SHP77 treated with DMSO at 0.1 percent for 48 hours (cell line): ENCODE data around the gene XRCC5.
A peak's percentile ranks its signal among the peaks of the same experiment; 100 is the strongest.
"Not testable (repeated sequence)": the region's sequence is repeated elsewhere in the genome, so short reads cannot be mapped to it uniquely, and the experiment has no call there.

Experiments used
- DNase-seq: peaks from one replicate; lab custom pipeline; 2025; lab: John Stamatoyannopoulos, UW

Gene XRCC5

DNA sequence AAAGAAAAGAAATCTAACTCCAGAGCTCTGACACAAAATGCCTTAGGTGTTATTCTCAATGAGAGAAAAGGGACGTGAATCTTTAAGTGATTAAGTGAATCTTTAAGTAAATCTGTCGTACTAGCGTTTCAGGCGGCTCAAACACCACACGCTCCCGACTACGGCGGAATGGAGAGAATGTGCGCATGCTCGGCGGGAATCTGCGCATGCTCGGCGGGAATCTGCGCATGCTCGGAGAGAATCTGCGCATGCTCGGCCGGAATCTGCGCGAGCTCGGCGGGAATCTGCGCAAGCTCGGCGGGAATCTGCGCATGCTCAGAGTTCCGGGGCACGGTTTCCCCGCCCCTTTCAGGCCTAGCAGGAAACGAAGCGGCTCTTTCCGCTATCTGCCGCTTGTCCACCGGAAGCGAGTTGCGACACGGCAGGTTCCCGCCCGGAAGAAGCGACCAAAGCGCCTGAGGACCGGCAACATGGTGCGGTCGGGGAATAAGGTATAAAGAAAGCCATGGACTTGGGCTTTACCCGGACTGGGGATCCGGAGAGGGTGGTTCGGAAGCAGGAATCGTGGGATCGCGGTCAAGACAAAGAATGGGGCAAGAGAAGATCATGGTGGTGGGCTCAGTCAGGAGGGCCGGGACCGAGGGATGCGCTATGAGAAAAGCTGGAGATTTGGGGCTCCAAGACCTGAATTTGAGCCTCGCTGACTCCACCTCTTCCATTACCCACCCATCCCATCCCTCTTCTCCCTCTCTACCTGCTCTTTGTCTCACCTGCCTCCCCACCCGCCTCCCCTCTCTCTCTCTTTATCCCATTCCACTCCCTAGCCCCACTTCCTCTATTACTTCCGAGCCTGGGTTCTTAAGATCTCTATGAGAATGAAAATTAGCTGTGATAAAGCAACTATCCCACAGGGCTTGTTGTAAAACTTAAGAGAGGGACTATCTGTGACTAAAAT lies at the start of gene XRCC5:
XRCC5 (plus strand) TSS at position 382 of the 955 bp plus-strand sequence; CDS start at position 471, 89 bp downstream.
- DNase-seq, result peak; percentile 82

DNA sequence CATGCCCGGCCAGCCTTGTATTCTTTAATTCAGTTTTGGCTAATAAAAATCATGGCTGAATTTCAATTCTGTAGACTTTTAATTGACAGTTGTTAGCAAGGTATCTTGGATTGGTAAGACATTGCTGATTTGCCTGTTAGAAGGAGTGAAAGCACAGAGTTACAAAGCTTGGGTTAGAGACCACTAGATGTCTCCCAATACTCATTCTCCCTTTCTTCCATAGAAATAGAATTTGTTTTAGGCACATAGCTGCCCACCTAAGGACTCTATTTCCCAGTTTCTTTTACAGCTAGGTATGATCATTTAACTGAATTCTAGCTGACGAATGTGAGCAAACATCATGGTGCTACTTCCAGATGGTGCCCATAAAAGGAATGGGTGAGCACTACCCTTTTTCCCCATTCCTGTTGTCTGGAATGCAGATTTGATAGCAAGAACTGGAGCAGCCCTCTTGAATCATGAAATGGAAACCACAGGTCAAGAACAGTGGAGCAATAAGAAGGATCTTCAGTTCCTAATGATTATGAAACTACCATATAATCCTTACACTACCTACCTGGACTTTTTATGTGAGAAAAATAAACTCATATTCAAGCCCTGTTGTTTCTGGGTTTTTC lies 45.0 kb upstream of the XRCC5 start:
- DNase-seq, result no peak

DNA sequence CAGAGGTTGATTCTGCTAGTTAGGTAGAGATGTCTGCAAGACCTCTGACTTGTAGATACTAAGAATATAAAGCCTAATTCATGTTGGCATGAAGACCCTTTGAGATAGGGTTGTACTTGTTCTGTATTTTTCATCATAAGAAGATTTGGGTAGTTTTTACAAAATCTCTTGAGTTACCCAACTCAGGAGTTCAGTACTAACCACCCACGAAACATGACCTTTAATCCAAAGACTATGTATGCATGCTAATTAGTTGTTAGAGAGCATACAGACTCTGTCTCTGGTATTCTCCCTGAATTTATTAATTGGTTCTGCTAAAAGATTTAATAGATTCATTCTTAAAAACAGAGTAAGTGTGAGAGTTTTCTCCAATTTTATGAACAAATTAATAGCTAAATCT lies 44.5 kb upstream of the XRCC5 start:
- no peak for DNase-seq

DNA sequence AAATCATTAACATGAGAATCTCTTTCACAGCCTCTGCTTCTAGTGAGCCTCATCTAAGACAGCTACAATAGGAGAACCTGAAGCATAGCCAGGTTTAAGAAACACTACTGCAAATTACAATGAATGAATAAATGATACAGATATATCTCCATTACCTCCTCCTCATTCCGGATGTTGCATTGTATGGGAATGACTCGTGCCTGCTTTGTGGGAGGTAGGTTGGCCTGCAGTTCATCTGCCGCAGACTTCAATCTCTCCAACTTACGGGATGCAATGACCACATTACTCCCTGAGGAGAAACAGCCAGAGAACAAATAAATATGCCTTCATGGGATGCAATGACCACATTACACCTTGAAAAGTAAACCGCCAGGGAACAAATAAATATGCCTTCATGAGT lies 42.9 kb upstream of the XRCC5 start:
- DNase-seq, result no peak

DNA sequence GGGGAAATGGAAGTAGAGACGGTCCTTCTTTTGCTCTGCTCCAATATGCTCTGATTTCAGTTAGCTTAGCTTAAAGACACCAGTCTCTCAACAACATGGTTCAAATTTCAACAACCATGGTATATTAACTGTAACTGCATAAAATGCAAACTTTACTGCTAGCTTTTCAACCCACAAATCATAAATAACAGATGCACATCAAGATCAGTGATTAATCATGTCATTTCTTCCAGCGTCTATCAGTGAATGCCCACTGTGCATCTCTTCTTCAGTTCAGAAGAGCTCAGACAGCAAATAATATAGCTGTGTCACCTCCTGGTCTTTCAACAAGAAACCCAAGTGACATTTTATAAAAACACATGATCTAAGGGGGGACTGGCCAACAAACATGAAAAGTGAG lies 40.1 kb upstream of the XRCC5 start:
- no peak for DNase-seq

DNA sequence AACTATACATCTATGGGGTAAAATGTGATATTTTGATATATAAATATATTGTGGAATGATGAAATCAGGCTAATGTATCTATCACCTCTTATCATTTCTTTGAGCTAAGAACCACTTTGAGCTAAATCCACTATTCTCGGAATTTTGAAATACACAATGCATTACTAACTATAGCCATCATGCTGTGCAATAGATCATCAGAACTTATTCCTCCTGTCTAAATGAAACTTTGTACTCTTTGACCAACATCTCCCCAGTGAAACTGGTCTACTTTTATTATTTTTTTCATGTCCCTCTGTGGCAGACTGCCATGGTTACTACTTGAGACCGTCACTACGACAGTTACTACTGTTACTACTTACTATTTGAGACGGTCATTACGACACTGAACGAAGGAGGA lies 39.0 kb upstream of the XRCC5 start:
- DNase-seq, result no peak

DNA sequence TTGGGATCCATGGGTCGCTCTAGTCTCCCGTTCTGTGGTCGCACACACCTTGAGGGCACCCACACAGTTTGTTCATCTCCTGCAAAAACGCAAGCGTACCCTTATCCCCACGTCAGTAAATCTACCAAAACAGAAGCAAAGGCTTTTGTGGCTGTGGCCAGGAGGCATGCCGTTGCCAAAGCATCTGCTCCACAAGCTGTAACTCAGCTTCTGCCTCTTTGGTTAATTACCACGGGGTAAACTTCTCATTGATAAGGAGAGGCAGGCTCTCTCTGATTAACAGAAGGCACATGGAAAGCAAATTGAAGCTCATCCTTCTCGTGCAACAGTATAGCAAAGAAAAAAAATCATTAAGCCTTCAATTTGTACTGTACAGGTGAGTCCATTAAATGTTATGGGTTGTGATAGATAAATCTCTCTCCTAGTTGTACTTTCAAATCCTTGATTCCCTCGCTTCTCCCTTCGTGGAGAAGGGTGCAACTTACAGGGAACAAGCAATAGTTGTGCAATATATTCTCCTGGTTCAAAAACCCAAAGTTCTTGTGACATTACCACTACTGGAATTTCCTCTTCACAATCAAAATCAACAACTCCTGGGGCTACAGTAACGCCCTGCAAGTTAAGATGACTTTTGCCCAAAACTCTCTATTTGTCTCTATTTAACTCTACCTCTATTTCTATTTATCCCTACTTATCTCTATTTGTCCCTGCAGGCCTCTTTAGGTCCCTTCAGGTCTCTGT lies 37.9 kb upstream of the XRCC5 start:
- no peak for DNase-seq

DNA sequence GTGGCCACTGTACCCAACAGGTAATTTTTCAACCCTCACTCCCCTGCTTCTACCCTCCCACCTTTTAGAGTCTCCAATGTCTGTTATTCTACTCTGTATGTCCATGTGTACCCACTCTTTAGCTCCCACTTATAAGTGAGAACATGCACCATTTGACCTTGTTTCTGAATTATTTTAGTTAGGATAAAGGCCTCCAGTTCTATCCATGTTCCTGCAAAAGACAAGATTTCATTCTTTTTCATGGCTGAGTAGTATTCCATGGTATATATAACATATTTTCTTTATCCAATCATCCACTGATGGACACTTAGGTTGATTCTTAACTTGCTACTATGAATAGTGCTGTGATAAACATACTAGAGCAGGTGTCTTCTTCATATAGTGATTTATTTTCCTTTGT lies 36.7 kb upstream of the XRCC5 start:
- DNase-seq, result no peak

DNA sequence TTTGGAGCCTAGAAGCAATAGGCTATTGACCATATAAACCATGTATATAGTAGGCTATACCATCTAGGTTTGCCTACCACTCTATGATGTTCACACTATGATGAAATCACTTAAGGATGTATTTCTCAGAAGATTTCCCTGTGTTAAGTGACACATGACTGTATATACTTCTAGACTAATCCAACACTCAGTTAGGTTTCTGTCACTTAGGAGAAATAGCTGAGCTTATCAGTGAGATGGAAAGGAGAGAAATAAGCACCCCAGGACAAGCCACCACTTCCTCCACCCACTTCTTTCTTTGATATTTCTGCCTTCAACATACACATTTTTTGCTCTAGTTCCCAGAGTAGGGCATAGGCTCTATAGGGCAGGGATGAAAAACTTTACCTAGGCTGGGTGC lies 35.4 kb upstream of the XRCC5 start:
- DNase-seq, result no peak

DNA sequence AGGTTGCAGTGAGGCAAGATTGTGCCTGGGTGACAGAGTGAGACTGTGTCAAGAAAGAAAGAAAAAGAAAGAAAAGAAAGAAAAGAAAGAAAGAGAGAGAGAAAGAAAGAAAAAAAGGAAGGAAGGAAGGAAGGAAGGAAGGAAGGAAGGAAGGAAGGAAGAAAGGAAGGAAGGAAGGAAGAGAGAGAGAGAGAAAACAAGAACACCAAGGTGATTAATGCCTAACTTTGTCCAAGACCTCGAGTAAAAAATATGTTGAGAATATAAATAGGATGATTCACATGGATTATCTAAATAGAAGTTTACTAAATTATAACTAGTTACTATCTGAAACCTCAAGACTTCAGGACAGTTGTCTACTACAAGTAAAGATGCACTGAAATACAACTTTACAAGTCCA lies 34.8 kb upstream of the XRCC5 start:
- DNase-seq, result no peak

DNA sequence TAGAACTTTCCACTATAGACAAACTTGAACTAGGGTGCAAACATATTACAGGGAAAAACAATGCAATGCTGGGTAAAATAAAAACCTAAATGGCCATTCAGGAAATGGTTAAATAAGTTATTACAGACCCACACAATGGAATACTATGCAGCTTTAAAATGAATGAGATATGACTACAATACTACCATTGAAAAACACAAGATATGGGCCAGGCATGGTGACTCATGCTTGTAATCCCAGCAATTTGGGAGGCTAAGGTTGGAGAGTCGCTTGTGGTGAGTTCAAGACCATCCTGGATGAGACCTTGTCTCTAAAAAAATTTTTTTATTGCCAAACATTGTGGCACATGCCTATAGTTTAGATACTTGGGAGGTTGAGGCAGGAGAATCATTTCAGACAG lies 34.4 kb upstream of the XRCC5 start:
- DNase-seq, result no peak

DNA sequence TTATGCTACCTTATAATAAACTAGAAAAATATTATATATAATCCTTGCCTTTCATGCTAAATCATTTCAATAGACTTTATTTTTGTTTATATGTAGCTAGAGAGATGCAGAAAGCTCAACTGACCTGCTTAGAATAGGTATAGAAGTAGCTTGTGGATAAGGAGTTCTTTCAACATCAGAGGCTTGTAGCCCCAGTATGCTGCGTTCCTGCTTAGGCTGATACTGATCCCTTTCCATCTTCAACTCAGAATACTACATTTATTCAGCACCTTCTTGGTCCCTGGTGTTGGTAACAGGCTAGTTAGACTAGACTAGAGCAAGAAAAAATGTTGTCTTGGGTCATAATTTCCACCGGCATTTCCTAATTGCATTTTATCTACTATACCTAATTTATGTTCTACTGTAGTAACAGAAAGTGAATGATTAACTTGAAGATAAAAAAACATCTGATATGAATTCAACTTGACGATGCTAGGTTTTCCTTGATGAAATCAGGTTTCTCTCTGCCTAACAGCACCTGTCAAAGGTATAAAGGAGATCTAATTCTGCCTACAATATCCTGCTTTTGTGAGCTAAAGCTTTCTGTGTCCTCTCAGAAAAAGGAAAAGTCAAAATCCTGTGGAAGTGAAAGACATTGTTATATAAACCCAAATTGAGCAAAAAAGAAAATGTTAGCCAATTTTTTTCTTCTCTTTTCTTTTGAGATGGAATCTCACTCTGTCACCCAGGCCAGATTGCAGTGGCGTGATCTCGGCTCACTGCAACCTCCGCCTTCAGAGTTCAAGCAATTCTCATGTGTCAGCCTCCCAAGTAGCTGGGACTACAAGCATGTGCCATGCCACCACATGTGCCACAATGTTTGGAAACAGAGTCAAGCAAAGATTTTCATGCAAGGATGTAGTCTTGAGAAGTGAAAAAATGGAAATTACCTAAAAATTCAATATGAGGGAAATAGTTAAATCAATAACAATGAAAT lies 33.4 kb upstream of the XRCC5 start:
- no peak for DNase-seq

DNA sequence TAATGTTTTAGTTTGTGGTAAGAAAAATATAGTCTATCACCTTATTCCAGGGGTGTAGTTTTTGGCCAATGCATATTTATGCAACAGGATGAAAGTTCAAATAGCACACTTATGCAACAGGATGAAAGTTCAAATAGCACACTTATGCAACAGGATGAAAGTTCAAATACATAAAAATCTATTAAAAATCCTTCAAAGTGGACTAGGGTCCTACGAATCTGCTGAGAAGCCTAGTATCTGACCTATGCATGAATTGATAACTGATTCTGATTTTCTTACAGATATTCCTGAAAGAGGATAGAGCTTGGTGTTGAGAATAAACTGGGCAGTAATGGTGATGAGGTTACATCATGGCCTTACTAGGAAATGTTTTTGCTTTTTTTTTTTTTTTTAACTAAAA lies 30.4 kb upstream of the XRCC5 start:
- DNase-seq, result no peak

DNA sequence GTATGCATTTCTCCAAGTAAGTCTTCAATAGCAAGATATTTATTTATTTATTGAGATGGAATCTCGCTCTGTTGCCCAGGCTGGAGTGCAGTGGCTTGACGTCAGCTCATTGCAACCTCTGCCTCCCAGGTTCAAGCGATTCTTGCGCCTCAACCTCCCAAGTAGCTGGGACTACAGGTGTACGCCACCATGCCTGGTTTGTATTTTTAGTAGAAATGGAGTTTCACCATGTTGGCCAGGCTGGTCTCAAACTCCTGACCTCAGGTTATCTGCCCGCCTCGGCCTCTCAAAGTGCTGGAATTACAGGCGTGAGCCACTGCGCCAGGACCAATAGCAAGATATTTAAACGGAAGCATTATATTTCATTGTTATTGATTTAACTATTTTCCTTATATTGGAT lies 29.1 kb upstream of the XRCC5 start:
- DNase-seq, result not testable (repeated sequence)

DNA sequence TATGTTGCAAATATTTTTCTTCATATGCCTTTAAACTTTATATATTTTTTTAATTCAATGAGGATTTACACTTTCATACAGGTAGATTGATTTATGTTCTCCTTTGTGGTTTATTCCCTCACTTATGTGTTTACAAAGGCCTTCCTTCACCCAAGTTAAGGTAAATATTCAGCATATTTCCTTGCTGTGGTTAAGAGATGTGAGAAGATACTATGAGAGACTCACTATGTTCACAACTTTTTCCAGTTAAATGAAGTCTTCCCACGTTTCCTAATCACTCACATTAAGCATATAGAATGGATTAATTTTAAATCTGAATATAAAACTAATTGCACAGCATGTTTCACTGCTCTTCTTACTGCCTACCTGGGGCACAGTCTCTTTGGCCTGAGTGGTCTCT lies 28.1 kb upstream of the XRCC5 start:
- DNase-seq, result no peak

DNA sequence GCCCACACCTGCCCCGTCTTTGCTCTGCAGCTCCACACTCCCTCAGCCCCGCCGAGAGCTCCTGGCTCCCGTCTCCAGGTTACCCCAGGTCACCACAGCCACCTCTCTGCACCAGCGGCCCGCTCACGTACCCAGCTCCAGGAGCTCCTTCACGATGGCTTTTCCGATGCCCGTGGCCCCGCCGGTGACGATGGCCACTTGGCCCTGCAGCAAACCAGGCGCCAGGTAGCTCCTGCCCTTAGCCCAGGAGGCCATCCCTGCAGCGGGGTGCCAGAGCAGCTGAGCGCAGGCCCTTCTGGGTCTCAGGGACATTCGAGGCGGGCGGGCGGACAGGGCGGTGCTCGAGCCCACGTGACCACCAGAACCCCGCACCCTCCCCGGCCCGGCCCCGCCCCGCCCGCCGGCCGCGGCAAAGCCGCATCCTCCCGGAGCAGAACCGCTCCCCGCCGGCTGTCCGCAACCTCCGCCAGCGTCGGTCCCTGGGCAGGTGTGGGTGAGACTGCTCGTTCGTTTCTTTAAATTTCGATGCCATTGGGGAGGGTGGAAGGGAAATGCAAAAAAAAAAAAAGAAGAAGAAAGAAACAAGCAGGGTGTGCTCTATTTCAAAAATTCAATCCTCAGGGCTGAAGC lies 27.5 kb upstream of the XRCC5 start, which contains the start of the genes PECR and TMEM169:
PECR (minus strand) TSS at position 323 of the 630 bp plus-strand sequence; CDS start at position 255, 68 bp downstream.
TMEM169 (plus strand) TSS at position 433 of the 630 bp plus-strand sequence. CDS start 14,045 bp downstream, outside the sequence.
- DNase-seq, result peak; percentile 26

DNA sequence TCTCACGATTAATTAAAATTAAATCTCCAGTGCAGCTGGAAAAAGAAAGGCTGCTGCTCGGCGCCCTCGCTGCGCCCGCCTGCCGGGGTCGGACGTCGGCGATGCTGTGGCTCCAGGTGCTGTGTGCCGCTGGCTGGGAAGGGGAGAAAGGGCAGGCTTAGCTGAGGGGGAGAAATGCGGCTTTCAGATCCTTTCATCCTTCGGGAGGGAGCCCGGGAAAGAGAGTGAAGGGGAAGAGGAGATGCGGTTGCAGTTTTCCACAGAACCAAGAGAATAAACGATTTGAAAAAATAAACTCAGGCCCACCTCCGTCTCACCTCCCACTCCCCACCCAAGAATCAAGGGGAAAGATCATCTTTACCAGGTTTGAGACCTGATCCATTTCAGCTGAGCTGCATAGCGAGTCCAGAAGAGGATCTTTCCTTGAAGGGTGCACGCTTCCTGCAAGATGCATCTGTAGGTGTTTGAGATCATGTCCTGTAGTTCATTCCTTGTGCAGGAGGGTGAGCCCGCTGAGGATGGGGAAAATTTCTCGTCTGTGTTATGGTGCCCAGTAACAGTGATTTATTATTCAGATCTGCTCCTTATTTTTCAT lies 26.9 kb upstream of the XRCC5 start:
- DNase-seq, result no peak

DNA sequence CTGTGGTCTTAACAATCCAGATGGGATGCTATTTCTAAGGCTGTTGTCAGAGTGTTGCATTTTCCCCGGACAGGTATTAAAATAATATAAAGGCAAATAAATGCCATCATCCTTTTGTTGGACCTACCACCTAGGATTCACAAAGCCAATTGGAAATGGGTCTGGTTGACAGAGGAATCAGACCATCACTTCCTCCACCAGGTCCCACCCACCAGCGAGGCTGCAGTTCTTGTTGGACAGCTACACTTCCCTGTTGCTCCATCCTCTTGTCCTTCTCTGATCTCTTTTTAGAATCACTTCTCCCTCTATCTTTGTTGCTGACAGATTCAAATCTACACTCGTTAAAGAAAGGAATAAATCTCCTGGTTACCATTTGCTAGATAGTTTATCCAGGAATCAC lies 26.3 kb upstream of the XRCC5 start:
- DNase-seq, result no peak

DNA sequence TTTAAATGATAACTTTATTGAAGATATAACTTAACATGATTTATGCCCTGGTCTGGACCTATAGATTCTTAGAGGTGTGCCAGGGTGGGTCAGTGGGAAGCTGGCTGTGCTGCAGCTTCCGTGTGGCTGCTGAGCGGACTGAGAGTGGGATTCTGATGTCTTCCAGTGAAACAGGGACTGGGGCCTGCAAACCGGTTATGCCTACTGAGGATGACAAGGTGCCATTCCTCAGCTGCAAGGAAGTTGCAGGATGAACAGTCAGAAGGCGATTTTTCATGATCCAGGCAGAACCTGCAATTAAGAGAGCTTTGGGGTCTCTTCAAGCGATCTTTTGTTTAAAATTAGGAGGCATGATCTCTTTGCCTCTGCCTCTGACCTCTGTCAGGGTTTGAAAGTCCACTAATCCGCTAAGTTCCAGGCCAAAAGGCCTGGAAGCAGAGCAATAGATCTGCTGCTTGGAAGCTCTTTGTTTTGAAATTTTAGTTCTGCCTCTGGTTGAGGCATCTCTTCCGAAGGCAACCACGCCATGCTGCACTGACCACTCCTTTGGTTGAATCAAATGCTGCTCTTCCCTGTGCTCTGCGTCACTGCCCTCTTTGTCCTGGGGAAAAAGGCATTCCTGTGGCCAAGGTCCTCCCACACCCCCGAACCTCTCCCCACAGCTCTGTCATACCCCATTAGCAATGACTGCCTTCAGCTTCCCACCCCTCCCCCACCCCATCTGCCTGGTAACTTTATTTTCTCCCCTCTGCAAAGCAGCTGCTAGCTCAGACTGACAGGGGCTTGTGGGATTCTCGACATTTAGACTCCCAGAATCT lies 25.5 kb upstream of the XRCC5 start:
- DNase-seq, result peak; percentile 59

DNA sequence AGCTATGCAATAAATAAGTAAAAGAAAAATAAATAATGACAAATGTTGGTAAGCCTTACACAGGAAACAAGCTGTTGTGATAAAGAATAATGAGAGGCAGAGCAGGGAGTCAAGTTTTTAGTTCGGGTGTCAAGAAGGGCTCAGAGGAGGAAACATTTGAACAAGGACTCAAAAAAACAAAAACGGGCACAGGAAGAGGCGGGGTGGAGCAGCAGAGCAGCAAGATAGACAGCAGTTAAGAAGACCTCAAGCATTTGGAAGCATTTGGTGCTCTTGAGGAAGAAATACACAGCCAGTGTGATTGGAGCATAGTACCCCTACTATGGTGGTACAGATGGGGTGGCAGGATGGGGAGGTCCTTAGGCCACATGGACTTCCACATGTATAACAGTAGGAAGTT lies 24.6 kb upstream of the XRCC5 start:
- DNase-seq, result no peak
